HG03520 (cell line): ENCODE measurements around the gene FFAR1.
"Not testable (repeated sequence)": the region's sequence is repeated elsewhere in the genome, so short reads cannot be mapped to it uniquely, and the experiment has no call there.

Experiments
- ATAC-seq: cut with Tn5 transposase; IDR thresholded peaks from one replicate; pipeline ENCODE4 v1.9.1; 2021; ENCODE audit warnings: mild to moderate bottlenecking, moderate library complexity; ENCODE audit not compliant: unreplicated experiment

FFAR1 gene

DNA sequence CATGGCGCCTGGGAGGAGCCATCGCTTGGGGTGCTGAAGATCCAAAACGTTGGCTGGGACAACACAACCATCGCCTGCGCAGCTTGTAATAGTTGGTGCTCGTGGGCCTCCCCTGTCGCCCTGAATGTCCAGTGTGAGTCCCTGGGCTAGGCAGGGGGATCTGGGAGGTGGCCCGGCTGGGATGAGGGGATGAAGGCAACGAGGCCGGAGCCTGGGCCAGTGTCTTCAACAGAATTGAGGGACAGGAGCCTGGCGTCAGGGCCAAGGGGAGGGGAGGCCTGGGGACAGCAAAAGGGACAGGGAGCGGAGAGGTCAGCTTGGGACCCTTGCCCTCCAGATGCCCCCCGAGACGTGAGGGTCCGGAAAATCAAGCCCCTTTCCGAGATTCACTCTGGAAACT lies 6.7 kb upstream of the FFAR1 start:
- ATAC-seq: no peak

DNA sequence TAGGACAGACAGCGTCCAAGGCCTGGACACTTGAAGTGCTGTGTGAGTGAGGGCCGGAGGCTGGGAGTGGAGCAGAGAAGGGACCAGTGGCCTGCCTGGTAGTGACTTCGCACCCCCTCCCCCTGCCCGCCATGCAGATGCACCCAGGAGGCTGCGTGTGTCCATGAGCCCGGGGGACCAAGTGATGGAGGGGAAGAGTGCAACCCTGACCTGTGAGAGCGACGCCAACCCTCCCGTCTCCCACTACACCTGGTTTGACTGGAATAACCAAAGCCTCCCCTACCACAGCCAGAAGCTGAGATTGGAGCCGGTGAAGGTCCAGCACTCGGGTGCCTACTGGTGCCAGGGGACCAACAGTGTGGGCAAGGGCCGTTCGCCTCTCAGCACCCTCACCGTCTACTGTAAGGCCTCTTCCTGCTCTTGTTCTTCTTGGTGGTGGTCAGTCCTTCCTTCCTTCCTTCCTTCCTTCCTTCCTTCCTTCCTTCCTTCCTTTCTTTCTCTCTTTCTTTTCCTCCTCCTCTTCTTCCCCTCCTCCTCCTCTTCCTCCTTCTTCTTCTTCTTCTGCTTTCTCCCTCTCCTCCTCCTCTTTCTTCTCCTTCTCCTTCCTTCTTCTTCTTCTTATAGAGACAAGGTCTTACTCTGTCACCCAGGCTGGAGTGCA lies 6.0 kb upstream of the FFAR1 start:
- no peak for ATAC-seq

DNA sequence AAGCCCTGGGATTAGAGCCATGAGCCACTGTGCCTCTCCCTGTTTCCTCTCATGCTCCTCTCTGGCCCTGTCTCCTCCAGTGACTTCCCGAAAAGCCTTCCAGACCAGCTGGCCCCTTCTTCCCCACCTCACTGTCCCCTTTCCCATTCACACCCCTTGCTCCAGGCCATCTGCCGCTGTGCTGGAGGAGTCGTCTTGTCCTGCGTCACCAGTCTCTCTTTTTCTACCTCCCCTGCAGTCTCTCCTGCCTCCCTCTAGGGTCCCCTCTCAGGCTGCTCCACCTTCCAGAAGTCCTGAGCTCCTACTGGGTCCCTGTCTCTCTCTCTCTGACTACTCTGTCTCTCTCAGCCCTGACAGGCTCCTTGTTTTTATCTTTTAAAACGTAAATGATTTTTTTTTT lies 5.3 kb upstream of the FFAR1 start:
- no peak for ATAC-seq

DNA sequence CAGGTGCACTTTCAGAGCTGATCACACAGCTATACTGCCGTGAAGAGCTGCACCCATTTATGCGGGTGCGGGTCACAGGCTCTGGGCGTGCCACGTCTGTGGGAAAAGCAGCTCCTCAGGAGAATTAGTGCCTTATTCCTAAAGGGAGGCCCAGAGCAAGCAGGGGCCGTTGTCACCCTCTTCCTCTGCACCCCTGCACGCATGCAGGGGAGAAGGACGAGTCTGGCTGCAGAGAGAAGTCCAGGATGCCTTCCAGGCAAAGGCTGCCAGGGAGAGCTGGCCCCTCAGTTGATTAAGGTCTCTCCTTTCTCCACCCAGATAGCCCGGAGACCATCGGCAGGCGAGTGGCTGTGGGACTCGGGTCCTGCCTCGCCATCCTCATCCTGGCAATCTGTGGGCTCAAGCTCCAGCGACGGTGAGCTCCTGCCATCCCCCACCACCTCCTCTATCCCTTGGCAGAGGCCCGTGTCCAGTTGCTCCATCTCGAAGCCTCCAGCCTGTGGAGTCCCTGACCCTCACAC lies 3.1 kb upstream of the FFAR1 start:
- no peak for ATAC-seq

DNA sequence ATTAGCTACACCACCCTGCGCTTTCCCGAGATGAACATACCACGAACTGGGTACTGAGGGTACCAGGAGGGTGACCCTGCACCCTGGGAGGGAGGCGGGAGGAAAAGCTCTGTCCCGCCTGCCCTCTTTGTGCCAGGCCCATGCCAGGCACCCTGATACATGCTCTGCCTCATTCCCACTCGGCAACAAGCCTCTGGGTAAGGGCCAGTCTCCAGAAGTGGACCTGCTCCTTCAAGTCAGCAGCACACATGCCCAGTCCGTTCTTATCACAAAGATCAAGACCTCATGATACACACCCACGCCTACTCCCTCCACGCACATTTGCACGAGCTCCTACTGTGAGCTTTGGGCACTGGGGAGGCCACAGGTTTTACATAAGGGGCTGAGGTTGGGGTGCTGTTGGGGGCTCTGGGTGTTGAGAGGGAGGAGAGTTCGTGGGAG lies 2.0 kb upstream of the FFAR1 start:
- ATAC-seq: no peak

DNA sequence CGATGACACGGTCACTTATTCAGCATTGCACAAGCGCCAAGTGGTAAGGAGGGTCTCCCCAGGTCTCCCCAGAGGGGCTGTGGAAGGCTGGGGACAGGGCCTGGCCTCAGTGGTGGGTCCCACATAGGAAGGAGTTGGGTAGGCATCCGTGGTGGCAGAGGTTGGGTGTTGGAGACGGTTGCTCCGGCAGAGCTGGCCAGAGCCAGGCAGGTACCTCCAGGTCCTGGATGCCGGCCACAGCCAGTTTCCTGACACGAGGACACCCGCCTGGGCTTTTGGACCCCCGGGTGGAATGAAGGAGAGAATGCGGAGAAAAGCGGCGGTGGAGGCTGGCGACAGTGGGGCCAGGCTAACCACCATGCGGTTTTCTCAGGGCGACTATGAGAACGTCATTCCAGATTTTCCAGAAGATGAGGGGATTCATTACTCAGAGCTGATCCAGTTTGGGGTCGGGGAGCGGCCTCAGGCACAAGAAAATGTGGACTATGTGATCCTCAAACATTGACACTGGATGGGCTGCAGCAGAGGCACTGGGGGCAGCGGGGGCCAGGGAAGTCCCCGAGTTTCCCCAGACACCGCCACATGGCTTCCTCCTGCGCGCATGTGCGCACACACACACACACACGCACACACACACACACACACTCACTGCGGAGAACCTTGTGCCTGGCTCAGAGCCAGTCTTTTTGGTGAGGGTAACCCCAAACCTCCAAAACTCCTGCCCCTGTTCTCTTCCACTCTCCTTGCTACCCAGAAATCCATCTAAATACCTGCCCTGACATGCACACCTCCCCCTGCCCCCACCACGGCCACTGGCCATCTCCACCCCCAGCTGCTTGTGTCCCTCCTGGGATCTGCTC lies 1.3 kb upstream of the FFAR1 start:
- no peak for ATAC-seq

DNA sequence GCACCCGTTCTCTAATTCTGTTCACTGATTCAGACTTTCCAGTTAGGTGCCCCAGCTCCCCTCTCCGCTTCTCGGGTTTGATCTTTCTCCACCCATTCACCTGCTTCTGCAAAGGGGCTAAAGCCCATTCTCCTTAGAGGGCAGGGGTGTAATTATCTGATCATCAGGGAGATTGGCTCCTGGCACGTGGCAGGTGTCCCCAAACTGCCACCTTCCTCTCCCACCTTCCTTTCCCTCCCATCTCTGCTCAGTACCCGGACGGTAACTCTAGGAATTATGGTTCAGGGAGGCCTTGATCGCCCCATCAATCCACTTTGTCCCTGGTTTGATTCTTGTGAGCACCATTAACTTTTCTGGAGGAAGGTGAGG lies 212 bp downstream of the FFAR1 start:
- no peak for ATAC-seq

DNA sequence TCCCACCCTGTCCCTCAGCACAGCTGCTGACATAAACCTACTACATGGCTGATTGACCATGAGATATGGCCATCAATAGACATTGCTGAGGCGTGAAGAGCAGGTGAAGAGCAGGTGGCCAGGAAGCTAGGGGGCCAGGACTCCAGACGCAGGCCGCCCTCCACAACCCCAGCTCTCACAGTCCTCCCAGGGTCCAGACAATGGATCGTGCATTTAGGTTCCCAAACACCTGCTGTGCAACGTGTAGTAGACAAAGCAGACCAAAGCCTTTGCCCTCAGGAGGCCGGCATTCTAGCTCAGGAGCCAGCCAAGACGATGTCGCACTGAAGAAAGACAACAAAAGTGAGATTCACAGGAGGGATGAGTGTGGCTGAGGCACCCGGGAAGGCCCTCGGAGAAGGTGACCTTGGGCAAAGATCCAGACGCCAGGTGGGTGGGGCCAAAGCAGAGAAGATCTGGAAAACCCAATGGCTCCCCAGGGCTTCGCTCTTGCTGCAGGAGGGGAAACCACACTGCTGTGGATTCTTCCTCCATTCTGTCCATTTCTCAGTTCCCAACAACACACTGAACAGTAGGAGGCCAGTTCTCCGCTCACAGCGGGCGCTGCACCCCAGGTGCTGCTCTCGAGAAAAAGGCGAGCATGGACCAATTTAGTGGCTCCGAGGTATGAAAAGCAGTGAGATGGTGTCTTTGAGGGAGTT lies 1.4 kb downstream of the FFAR1 start:
- no peak for ATAC-seq

DNA sequence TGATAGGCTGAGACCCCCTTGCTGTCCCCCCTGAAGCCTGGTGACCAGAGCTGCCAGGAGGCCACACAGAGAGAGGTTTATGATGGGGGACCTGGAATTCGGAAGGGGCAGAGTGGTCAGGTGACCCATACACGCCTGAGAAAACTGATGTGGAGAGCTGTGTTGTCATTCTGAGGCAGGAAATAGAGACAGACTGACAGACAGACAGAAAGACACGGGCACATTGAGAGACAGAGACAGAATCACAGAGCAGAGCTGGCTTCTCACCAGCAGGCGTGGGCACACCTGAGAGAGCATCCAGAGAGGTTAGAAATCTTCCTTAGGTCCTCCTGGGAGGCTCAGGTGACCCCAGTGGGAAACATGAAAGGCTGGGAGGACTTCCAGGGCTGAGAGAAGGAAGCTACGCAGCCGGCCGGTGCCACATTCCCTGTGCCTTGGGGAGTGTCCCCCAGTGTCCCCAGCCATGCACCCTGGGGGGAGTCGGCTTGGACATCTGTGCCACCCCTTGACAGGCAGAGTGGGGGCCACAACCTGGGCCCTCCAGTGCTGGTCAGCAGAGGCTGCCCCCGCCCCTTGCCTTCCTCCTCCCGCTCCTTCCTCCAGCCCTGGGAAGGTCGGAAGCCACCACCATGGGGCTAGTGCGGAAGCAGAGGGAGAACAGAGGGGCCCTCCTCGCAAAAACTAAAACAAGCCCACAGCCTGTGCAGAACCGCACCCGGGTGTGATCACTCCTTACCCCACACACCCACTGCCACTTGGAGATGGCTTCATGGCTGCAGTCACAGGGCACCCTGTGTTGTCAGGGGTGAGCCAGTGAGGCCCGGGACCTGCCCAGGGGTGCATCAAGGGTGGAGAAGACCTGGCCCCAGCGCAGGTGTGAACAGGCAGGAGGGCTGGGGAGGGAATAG lies 2.2 kb downstream of the FFAR1 start:
- no peak for ATAC-seq

DNA sequence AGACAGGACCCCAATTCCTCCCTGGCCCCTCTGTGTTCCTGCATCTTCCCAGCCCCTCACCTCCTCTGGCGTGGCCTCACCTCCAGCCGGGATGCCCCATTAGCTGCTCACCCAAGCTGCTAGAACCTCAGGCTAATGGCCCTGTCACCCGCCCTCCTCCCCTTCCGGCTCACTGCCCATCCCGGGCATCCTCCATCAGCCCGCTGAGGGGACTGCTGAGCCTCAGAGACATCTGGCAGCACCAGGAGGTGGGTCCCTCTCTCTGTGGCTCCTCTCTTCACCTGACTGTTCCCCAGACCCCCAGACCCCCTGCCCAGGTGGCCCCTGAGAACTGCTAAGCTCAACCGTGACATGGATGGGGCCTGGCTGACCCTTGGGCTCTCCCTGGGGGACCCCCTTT lies 2.9 kb downstream of the FFAR1 start:
- no peak for ATAC-seq

DNA sequence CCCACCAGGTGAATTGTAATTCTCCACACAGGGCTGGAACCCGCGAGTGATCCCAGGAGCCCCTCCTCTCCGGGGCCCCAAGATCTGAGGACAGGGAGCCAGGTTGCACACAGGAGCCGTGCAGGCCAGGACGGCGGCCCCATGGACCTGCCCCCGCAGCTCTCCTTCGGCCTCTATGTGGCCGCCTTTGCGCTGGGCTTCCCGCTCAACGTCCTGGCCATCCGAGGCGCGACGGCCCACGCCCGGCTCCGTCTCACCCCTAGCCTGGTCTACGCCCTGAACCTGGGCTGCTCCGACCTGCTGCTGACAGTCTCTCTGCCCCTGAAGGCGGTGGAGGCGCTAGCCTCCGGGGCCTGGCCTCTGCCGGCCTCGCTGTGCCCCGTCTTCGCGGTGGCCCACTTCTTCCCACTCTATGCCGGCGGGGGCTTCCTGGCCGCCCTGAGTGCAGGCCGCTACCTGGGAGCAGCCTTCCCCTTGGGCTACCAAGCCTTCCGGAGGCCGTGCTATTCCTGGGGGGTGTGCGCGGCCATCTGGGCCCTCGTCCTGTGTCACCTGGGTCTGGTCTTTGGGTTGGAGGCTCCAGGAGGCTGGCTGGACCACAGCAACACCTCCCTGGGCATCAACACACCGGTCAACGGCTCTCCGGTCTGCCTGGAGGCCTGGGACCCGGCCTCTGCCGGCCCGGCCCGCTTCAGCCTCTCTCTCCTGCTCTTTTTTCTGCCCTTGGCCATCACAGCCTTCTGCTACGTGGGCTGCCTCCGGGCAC lies 3.9 kb downstream of the FFAR1 start:
- ATAC-seq: no peak

DNA sequence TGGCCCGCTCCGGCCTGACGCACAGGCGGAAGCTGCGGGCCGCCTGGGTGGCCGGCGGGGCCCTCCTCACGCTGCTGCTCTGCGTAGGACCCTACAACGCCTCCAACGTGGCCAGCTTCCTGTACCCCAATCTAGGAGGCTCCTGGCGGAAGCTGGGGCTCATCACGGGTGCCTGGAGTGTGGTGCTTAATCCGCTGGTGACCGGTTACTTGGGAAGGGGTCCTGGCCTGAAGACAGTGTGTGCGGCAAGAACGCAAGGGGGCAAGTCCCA lies 4.4 kb downstream of the FFAR1 start:
- ATAC-seq: no peak

DNA sequence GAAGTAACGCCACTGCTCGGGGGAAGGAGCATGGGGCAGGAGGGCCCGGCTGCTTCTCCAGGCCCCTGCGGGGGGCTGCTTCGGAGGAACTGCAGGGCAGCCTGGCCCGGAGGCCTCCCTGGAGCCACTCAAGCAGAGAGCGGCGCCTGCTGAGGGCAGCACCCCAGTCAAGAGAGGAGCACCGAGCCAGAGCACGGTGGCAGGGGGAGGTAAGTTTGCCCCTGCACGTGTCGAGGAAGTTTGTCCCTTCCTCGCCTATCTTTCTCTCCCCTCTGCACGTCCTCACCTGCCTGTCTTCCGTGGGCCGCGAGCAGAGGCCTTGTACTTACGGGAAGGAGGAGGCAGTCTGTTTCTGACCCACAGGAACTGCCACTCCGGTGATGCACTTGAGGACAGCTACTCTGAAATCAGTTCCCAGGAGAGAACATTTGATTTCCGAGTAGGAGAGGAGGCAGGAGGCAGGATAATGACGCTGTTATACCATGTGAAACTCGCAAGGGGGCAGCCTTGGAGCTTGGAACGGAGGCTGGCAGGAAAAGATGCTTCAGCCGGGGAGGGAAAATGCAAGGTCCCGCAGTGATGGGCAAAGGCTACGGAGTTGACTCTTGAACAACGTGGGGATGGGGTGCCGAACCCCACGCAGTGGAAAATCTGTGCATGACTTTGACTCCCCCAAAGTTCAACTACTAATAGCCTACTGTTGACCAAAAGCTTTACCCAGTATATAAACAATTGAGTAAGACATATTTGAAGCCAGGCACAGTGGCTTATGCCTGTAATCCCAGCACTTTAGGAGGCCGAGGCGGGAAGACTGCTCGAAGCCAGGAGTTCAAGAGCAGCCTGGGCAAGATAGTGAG lies 5.0 kb downstream of the FFAR1 start:
- ATAC-seq: no peak

DNA sequence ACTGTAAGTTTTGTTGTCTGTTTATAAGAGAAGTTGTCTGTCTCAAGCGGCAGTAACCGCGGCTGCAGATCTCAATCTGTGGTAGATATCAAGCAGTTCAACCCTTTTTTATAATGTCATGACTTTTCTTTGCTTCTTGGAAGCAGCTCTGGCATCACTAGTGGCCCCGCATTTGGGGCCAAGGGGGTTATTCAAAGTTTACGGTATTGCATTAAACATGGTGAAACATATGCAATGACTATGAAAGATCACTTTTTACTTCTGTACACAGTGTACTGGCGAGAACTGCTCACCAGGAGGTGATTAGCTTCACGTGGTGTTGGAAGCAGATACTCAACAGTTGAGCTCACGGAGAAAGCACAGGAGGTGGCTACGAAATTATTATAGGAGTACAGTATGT lies 5.9 kb downstream of the FFAR1 start:
- ATAC-seq: no peak

DNA sequence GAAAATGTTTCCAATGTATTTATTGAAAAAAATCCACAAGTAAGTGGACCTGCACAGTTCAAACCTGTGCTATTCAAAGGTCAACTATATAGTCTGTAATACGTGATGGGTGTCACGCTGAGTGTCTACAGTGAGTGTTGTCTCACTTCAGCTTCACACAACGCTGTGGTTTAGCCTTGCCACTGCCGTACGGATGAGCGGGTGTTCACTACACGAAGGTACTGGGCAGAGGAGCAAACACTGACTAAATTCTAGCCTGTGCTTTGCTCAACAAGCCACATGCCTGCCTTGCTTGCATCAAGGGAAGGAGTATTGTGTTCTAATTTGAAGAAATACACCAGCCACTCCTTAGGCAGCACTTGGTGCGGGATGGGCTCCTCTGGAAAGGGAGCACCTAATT lies 7.2 kb downstream of the FFAR1 start:
- no peak for ATAC-seq

DNA sequence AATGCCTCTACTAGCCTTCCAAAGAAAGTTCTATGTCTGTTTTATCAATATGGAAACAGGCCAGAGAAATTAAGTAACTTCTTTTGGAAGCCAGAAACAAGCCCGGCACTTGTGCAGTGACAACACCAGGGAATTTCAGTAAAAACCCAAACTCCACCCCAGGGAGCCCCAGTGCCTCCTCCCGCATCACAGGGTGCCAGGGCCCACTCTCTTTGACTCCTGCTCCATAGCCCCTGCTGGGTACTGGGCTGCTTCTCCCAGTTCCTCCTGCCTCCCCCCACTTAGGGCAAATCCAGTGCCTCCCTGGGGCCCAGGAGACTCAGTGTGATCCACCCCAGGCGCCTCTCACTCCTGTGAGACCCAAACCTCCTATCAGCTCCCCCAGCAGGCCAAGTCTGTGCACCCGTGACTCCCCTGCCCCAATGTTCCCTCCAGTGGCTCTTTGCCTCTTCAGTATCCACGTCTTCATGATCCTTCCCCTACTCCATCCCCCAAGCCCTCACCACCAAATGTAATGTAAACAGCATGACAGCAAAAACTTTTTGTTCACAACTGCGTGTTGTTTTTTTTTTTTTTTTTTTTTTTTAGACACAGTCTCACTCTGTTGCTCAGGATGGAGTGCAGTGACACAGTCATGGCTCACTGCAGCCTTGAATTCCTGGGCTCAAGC lies 8.2 kb downstream of the FFAR1 start:
- ATAC-seq: no peak

DNA sequence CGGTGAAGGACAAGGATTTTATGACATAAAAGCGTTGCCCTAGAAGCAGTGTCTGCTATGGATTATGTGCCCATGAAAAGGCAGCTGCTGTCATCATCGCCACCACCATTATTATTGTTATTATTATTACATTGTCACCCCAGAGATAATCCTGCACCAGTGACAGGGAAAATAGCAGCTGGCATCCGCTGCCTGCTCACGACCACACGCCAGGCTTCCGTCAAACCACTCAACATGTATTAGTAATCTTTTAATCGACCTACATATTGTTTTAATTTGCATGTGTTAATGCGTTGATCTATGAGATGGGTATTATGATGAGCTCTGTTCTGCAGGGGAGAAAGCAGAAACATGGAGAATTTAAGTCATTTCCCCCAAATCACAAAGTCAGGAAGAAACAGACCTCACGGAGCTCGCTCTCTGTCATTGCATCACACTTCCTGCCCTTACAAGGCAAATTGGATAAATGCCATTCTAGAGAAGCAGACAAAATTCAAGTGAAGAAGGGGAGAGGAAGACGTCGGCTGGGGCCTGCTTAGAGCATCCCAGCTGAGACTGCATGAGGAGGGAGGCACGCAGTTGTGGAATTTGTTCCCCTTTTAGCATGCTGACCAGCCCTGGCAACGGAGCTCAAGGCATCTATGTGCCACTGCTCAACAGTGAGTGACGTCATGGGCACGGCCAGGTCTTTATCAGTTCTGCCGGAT lies 10.3 kb downstream of the FFAR1 start, which contains the start of gene FFAR3:
TSS of gene FFAR3 (plus strand) at position 594 of the 707 bp plus-strand sequence. CDS start 431 bp downstream, outside the sequence.
- no peak for ATAC-seq

DNA sequence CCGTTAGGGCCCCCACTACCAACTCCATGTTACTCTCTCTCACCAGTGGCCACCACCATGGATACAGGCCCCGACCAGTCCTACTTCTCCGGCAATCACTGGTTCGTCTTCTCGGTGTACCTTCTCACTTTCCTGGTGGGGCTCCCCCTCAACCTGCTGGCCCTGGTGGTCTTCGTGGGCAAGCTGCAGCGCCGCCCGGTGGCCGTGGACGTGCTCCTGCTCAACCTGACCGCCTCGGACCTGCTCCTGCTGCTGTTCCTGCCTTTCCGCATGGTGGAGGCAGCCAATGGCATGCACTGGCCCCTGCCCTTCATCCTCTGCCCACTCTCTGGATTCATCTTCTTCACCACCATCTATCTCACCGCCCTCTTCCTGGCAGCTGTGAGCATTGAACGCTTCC lies 11.1 kb downstream of the FFAR1 start:
- ATAC-seq: not testable (repeated sequence)
